HG03280 (cell line): ENCODE data around the gene FBXO42.
A peak's percentile ranks its signal among the peaks of the same experiment; 100 is the strongest.
"Not testable (repeated sequence)": the region's sequence is repeated elsewhere in the genome, so short reads cannot be mapped to it uniquely, and the experiment has no call there.

Experiments
- ATAC-seq: cut with Tn5 transposase; IDR thresholded peaks from one replicate; pipeline ENCODE4 v1.9.1; 2021; ENCODE audit warnings: mild to moderate bottlenecking, moderate library complexity; ENCODE audit not compliant: unreplicated experiment

Gene FBXO42

GRCh38 chr1:16222716-16223115 is 129.6 kb downstream of the FBXO42 start:
- not testable (repeated sequence) for ATAC-seq

GRCh38 chr1:16221499-16221898 is 130.8 kb downstream of the FBXO42 start:
- no peak for ATAC-seq

- ATAC-seq, result no peak
Measured at GRCh38 chr1:16219968-16220500, 132.2 kb downstream of the FBXO42 start.

- ATAC-seq, result no peak
Measured at GRCh38 chr1:16218674-16219071, 133.6 kb downstream of the FBXO42 start.

- no peak for ATAC-seq
Measured at GRCh38 chr1:16218014-16218673, 134.1 kb downstream of the FBXO42 start.

GRCh38 chr1:16217061-16217785 is 135.1 kb downstream of the FBXO42 start:
- peak; percentile 85 for ATAC-seq

- peak; percentile 51 for ATAC-seq
Measured at GRCh38 chr1:16215882-16216753, 136.2 kb downstream of the FBXO42 start.

- not testable (repeated sequence) for ATAC-seq
Measured at GRCh38 chr1:16215240-16215639, 137.0 kb downstream of the FBXO42 start.

- ATAC-seq, result not testable (repeated sequence)
Measured at GRCh38 chr1:16213544-16213943, 138.7 kb downstream of the FBXO42 start.

- no peak for ATAC-seq
Measured at GRCh38 chr1:16213013-16213412, 139.3 kb downstream of the FBXO42 start.

GRCh38 chr1:16212251-16212961 is 139.9 kb downstream of the FBXO42 start, which contains the start of gene ARHGEF19:
TSS of gene ARHGEF19 (minus strand) at chr1:16212652. CDS start at chr1:16209054, 3,598 bp downstream.
- ATAC-seq, result no peak

- ATAC-seq, result no peak
Measured at GRCh38 chr1:16211824-16212223, 140.5 kb downstream of the FBXO42 start.

- ATAC-seq, result no peak
Measured at GRCh38 chr1:16210581-16210980, 141.7 kb downstream of the FBXO42 start.

- no peak for ATAC-seq
Measured at GRCh38 chr1:16209847-16210407, 142.4 kb downstream of the FBXO42 start.

- ATAC-seq, result no peak
Measured at GRCh38 chr1:16209132-16209846, 143.0 kb downstream of the FBXO42 start.

- no peak for ATAC-seq
Measured at GRCh38 chr1:16208270-16208987, 143.9 kb downstream of the FBXO42 start.

GRCh38 chr1:16207318-16208269 is 144.7 kb downstream of the FBXO42 start:
- ATAC-seq, result no peak
